Activated B cell treated with CpG ODN at 0.5 μM for 24 hours (primary cell): ENCODE results near the gene NDST1. TPM values are rescaled to one million over a fixed set of nuclear protein-coding genes. Genes with fewer than 3 reads are reported as not detected.

Source experiments
- ATAC-seq: fragments of 200-7000 bp; cut with Tn5 transposase; one replicate; pipeline ENCODE4 v1.10.0; 2021; ENCODE audit warnings: low read depth, mild to moderate bottlenecking, moderate library complexity
- CTCF ChIA-PET: fragments of 350-600 bp; sonication (Branson Sonifier 250); formaldehyde crosslinking; loops from one replicate; lab custom pipeline; 2021; ENCODE audit warnings: antibody characterized with exemption; lab: Charles Lee
- POLR2A ChIA-PET: fragments of 350-600 bp; sonication (Branson Sonifier 250); formaldehyde crosslinking; loops from one replicate; lab custom pipeline; 2021; ENCODE audit warnings: antibody characterized with exemption; lab: Charles Lee
- DNase-seq: peaks from one replicate; pipeline ENCODE4 v3.0.0; 2022
- H3K27ac Mint-ChIP-seq: one replicate; pipeline ENCODE4 v1.8.0; 2020; ENCODE audit warnings: mixed read lengths
- H3K27me3 Mint-ChIP-seq: one replicate; pipeline ENCODE4 v1.8.0; 2021; ENCODE audit warnings: mixed read lengths
- H3K36me3 Mint-ChIP-seq: one replicate; pipeline ENCODE4 v1.8.0; 2021; ENCODE audit warnings: low read depth, mixed read lengths
- H3K4me1 Mint-ChIP-seq: one replicate; pipeline ENCODE4 v1.8.0; 2021; ENCODE audit warnings: mixed read lengths
- H3K4me3 Mint-ChIP-seq: one replicate; pipeline ENCODE4 v1.8.0; 2020; ENCODE audit warnings: mild to moderate bottlenecking, mixed read lengths
- H3K9me3 Mint-ChIP-seq: one replicate; pipeline ENCODE4 v1.8.0; 2020; ENCODE audit warnings: mixed read lengths
- intact Hi-C: fragments of 100-400 bp; cut with micrococcal nuclease; formaldehyde crosslinking; loops from one replicate; pipeline ENCODE4 v1.15.1; 2024
- total RNA-seq: library from RNA; stranded (reverse); gene quantifications from 2 replicates; pipeline ENCODE4 v1.2.3, GENCODE V29; 2022
- TF ChIP-seq, protein P1 (sequence below): fragments of 200-600 bp; IDR thresholded peaks from one replicate; pipeline ENCODE4 v1.8.0; 2022; ENCODE audit warnings: antibody characterized with exemption, mild to moderate bottlenecking

NDST1 gene
- total RNA-seq, 1 donor from 2014 or later = 8.1 TPM

DNA sequence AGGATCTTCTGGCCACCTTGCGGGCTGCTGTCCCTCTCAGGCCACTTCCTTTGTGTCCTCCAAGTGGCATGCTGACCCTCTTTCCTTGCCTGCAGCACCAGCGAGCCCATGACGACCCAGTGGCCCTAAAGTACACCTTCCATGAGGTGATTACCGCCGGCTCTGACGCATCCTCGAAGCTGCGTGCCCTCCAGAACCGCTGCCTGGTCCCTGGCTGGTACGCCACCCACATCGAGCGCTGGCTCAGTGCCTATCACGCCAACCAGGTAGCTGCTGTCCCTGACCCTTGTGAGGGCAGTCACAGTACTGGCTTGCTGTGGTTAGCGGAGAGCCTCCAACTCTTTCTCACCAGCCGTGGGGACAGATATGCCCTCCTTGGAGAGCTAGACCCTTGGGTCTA is 40.2 kb downstream of the NDST1 start:
- CTCF ChIA-PET = interaction anchor here (1.1 kb wide), 1 partner anchor 12 kb away, joined by 3 read pairs; no protein-coding TSS in a partner anchor

DNA sequence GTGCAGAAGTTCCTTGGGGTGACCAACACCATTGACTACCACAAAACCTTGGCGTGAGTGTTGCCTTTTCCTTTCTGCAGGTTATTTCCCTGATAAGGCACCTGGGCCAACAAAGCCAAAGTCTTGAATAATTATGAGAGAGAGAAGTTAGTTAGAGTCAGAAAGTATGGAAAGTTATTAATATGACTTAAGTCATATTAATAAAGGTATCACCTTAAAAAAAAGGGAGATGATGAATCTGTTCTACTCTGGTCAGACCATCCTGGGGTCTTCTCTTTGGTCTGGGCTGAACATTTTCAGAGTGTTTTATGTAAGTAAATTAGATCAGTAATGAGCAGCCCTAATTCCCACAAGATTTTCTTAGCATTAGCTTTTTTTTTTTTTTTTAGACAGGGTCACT is 41.8 kb downstream of the NDST1 start:
- Mint-ChIP-seq H3K4me3 (no peak overlapping the region), H3K4me1 (no peaks in the 10 kb centered on the region), H3K27ac (no peak overlapping the region), H3K36me3 (peaks cover 4% of the 10 kb centered on the region), H3K27me3 (no peaks in the 10 kb centered on the region), H3K9me3 (no peaks in the 10 kb centered on the region)
- DNase-seq (no peak), ATAC-seq (no peak)
- intact Hi-C loops = no loop called here
- ChIA-PET CTCF (no interaction called here), POLR2A (interaction anchor here (0.6 kb wide), 1 partner anchor 77 kb away, joined by 3 read pairs; no protein-coding TSS in a partner anchor)
- TF ChIP-seq, protein P1, sequence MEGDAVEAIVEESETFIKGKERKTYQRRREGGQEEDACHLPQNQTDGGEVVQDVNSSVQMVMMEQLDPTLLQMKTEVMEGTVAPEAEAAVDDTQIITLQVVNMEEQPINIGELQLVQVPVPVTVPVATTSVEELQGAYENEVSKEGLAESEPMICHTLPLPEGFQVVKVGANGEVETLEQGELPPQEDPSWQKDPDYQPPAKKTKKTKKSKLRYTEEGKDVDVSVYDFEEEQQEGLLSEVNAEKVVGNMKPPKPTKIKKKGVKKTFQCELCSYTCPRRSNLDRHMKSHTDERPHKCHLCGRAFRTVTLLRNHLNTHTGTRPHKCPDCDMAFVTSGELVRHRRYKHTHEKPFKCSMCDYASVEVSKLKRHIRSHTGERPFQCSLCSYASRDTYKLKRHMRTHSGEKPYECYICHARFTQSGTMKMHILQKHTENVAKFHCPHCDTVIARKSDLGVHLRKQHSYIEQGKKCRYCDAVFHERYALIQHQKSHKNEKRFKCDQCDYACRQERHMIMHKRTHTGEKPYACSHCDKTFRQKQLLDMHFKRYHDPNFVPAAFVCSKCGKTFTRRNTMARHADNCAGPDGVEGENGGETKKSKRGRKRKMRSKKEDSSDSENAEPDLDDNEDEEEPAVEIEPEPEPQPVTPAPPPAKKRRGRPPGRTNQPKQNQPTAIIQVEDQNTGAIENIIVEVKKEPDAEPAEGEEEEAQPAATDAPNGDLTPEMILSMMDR = no peak

More for the DNA sequence above, 40.2 kb downstream of the NDST1 start:
- peaks cover 4% of the 10 kb centered on the region for H3K36me3 Mint-ChIP-seq
- DNase-seq = no peak
- H3K4me1 Mint-ChIP-seq = no peaks in the 10 kb centered on the region
- H3K4me3 Mint-ChIP-seq = no peak overlapping the region
- no peak overlapping the region for H3K27ac Mint-ChIP-seq
- ATAC-seq = no peak
- TF ChIP-seq, protein P1 = no peak
- H3K9me3 Mint-ChIP-seq = no peaks in the 10 kb centered on the region
- intact Hi-C loops = no loop called here
- H3K27me3 Mint-ChIP-seq = no peaks in the 10 kb centered on the region
- POLR2A ChIA-PET = no interaction called here

DNA sequence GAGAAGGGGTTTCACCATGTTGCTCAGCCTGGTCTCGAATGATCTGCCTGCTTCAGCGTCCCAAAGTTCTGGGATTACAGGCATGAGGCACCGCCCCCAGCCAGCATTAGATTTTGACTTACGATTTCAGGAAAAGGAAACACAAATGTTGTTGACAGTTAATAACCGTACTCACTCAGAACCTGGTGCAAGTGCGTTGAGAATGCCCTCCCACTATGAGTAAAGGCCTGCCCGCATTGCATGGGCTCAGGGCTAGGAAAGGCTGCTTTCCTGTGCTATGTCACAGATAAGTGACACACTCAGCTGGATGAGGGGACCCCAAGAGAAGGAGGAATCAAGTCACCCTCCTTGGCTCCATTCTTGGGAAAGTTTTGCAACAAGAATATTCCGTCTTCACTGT is 42.4 kb downstream of the NDST1 start:
- CTCF ChIA-PET = no interaction called here
- POLR2A ChIA-PET = no interaction called here
- TF ChIP-seq, protein P1 = no peak
- intact Hi-C loops = no loop called here
- Mint-ChIP-seq H3K9me3 (no peaks in the 10 kb centered on the region), H3K4me3 (no peak overlapping the region), H3K27me3 (no peaks in the 10 kb centered on the region), H3K36me3 (peaks cover 4% of the 10 kb centered on the region), H3K4me1 (no peaks in the 10 kb centered on the region), H3K27ac (no peak overlapping the region)
- ATAC-seq (no peak), DNase-seq (no peak)

DNA sequence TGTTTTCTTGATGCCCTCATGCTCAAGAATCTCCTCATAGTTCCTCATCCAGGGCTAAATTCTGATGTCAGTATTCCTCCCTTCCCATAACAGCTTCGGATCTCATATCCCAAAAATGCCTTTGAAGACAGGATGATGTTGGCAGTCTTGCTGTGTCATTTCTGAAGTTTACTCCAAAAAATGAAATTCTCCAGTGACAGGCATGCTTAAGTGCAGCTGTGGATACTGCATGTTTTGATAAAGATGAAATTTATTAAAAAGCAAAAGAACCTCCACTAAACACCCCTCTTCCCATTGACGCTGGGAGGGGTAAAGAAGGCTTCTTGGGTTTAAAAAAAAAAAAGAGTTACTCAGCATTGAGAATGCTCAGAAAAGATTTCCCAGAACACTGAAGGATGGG is 43.1 kb downstream of the NDST1 start:
- peaks cover 4% of the 10 kb centered on the region for H3K36me3 Mint-ChIP-seq
- intact Hi-C loops = no loop called here
- no peaks in the 10 kb centered on the region for H3K9me3 Mint-ChIP-seq
- POLR2A ChIA-PET = interaction anchor here (0.7 kb wide), 1 partner anchor 593 kb away, joined by 3 read pairs; no protein-coding TSS in a partner anchor
- H3K4me1 Mint-ChIP-seq = no peaks in the 10 kb centered on the region
- H3K27me3 Mint-ChIP-seq = no peaks in the 10 kb centered on the region
- DNase-seq = no peak
- ATAC-seq = no peak
- CTCF ChIA-PET = no interaction called here
- H3K27ac Mint-ChIP-seq = no peak overlapping the region
- TF ChIP-seq, protein P1 = no peak
- no peak overlapping the region for H3K4me3 Mint-ChIP-seq

DNA sequence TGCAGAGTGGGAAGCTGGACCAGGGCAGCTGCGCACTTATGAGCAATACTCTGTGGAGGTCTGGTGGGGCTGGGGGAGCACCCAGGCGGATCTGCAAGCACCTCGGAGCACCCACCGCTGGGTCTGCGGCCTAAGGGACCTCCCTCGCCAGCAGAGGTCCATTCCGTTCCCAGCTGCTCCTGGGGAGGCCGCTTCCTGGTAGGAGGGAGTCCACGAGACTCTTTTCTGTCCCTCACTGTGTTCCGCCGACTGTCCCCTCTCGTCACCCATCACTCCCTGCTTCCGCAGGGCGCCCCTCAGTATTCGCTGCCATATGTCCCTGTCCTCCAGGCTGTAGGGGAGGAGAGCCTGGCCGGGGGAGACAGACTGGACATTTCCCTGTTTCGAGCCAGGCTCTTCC is 45.5 kb downstream of the NDST1 start:
- Mint-ChIP-seq H3K36me3 (peaks cover 2% of the 10 kb centered on the region), H3K4me3 (no peak overlapping the region), H3K27me3 (no peaks in the 10 kb centered on the region), H3K4me1 (peaks cover 7% of the 10 kb centered on the region), H3K27ac (no peak overlapping the region), H3K9me3 (no peaks in the 10 kb centered on the region)
- TF ChIP-seq, protein P1 = no peak
- intact Hi-C loops = no loop called here
- ATAC-seq (no peak), DNase-seq (no peak)
- ChIA-PET CTCF (no interaction called here), POLR2A (no interaction called here)
